AG09309 (cell line): ENCODE measurements around the gene IGF2BP3.
"Not testable (repeated sequence)": the region's sequence is repeated elsewhere in the genome, so short reads cannot be mapped to it uniquely, and the experiment has no call there.

Experiments used
- DNase-seq: peaks from one replicate; pipeline ENCODE4 v3.0.0-alpha.2; 2010; ENCODE audit warnings: low read depth
- H3K4me3 ChIP-seq: 2 replicates; pipeline ENCODE4 v1.5.1; 2011; ENCODE audit warnings: mild to moderate bottlenecking, low read depth, low read length, moderate library complexity; ENCODE audit not compliant: control insufficient read depth
- TF ChIP-seq, protein P1 (sequence below): IDR thresholded peaks from 2 replicates; pipeline ENCODE4 v1.5.1; 2011; ENCODE audit warnings: mild to moderate bottlenecking, low read depth, low read length, inconsistent platforms; ENCODE audit not compliant: insufficient read depth, control insufficient read depth; ENCODE audit errors: missing control alignments

The IGF2BP3 gene

DNA sequence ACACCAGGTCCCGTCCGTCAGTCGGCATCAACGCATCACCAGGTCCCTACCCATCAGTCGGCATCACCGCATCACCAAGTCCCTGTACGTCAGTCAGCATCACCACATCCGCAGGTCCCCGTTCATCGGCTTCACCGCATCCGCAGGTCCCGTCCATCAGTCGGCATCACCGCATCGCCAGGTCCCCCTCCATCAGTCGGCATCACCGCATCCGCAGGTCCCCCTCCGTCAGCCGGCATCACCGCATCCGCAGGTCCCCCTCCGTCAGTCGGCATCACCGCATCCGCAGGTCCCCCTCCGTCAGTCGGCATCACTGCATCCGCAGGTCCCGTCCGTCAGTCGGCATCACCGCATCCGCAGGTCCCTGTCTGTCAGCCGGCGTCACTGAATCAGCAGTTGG is 55.1 kb downstream of the IGF2BP3 start:
- TF ChIP-seq, protein P1, sequence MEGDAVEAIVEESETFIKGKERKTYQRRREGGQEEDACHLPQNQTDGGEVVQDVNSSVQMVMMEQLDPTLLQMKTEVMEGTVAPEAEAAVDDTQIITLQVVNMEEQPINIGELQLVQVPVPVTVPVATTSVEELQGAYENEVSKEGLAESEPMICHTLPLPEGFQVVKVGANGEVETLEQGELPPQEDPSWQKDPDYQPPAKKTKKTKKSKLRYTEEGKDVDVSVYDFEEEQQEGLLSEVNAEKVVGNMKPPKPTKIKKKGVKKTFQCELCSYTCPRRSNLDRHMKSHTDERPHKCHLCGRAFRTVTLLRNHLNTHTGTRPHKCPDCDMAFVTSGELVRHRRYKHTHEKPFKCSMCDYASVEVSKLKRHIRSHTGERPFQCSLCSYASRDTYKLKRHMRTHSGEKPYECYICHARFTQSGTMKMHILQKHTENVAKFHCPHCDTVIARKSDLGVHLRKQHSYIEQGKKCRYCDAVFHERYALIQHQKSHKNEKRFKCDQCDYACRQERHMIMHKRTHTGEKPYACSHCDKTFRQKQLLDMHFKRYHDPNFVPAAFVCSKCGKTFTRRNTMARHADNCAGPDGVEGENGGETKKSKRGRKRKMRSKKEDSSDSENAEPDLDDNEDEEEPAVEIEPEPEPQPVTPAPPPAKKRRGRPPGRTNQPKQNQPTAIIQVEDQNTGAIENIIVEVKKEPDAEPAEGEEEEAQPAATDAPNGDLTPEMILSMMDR, result no peak

DNA sequence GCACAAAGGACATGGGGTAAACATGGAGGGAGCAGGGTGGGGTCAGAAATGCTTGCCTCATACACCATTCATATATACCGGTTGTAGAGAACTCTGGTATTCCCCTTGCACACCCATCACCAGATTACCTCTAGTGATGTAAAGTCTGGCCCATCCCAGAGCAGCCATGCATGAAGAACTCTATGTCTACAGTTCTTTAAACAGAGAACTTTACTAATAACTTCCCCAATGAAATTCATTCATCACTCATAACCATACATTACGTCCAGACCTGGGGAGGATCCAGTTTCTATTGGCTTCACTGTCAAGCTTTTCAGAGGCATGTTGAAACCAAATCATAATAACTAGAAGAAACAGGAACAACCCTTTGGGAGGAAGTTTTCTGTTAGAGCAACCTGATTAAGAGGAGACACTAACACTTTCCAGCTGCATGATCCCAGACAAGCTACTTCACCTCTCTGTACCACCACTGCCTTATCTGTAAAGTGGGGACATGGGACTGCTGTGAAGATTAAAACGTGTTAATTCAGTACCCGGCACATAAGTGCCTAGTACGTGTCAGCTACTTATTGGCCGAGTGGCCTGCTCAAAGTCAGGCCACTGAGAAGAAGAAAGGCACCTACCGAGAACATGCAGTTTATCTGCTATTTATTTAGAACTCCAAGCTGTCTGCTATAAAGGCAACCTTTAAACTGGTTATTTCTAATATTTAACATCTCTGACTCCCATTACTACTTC is 59.7 kb downstream of the IGF2BP3 start:
- TF ChIP-seq, protein P1, result no peak
- H3K4me3 ChIP-seq, result no peak overlapping the region
- no peak for DNase-seq

More for the DNA sequence above, 55.1 kb downstream of the IGF2BP3 start:
- no peak overlapping the region for H3K4me3 ChIP-seq
- DNase-seq, result no peak

DNA sequence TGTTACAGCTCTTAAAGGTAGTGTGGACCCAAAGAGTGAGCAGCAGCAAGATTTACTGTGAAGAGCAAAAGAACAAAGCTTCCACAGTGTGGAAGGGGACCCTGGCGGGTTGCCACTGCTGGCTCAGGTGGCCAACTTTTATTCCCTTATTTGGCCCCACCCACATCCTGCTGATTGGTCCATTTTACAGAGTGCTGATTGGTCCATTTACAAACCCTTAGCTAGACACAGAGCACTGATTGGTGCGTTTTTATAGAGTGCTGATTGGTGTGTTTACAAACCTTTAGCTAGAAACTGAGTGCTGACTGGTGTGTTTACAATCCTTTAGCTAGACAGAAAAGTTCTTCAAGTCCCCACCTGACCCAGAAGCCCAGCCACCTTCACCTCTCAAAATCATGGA is 63.7 kb downstream of the IGF2BP3 start:
- DNase-seq, H3K4me3 ChIP-seq: not testable (repeated sequence)

DNA sequence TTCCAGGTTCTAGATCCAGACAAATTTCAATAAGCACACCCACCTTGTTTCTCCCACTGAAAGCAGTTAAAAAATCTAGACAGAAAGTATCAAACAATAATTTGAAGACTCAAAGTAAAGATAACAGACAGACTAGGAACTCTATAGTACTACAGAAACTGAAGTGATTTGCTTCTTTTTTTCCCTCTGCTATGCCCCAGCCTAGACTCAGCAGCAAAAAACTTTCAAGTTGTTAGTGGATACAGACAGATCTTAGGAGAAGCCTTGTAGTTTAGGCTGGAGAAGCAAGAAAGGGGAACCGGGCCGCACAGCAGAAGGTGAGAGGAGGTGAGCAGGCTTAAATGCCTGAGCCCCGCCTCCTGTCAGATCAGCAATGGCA is 65.1 kb downstream of the IGF2BP3 start:
- DNase-seq, result no peak
- no peak overlapping the region for H3K4me3 ChIP-seq
- TF ChIP-seq, protein P1, result no peak

DNA sequence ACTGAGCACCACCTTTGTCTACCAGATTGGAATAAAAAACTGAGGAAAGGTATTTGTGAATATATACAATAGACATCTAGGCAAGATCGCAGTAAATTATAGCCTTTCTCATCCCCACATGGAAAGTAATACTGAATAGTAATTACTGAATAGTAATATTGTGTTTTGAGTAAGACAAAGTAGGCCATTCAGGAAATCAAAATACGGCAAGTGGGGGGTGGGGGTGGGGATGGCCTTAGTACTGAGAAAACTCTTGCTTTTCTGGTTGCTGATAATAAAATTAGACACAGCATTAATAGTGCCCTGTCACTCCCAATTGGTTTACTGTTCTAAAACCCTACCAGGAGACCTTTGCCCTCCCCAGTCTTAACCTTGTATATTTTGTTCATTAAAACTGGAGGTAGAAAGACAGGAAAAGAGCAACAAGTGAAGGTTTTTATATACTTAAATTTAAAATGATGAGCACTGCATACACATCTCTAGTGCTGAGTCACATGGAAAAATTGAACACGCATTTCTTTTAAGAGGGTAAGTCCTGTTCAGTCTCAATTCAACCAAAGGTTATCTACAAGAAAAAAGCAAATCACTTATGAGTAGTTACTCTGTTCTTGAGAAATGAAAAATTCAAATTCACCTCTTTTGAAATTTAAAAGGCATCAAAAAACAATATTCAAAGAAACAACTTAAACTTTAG is 65.6 kb downstream of the IGF2BP3 start:
- TF ChIP-seq, protein P1, result no peak
- H3K4me3 ChIP-seq, result no peak overlapping the region
- no peak for DNase-seq

DNA sequence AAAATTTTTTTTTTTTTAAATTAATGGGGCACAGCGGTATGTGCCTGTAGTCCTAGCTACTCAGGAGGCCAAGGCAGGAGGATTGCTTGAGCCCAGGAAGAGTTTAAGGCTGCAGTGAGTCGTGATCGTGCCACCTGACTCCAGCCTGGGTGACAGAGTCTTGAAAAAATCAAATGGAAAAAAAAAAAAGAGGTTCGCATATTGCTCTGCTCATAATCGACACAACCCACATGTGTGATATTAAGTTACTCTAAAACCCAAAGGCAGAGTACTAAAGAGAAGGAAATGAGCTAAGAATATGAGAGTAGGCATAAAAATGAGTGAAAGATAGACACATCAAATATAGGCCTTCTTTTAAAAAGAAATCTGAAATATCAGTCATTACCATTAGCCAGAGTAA is 66.3 kb downstream of the IGF2BP3 start:
- TF ChIP-seq, protein P1, result no peak
- DNase-seq, result no peak
- no peak overlapping the region for H3K4me3 ChIP-seq

DNA sequence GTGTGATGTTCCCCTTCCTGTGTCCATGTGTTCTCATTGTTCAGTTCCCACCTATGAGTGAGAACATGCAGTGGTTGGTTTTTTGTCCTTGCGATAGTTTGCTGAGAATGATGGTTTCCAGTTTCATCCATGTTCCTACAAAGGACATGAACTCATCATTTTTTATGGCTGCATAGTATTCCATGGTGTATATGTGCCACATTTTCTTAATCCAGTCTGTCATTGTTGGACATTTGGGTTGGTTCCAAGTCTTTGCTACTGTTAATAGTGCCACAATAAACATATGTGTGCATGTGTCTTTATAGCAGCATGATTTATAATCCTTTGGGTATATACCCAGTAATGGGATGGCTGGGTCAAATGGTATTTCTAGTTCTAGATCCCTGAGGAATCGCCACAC is 72.2 kb downstream of the IGF2BP3 start:
- not testable (repeated sequence) for H3K4me3 ChIP-seq, DNase-seq
